Tibial nerve (tissue), 4 donors: ENCODE results near the gene C5orf15. TPM values are rescaled to one million over a fixed set of nuclear protein-coding genes. Genes with fewer than 3 reads are reported as not detected.

Source experiments
- DNase-seq, 2 donors: peaks; one replicate each; pipeline ENCODE4 v3.0.0-alpha.2; 2019; ENCODE audit warnings: low spot score in 2 of 2
- H3K27ac ChIP-seq, 4 donors: fragments of 200-600 bp; sonication (generic) in 3 of 4; one replicate each; pipeline ENCODE4 v1.5.1; 2017 to 2019; ENCODE audit warnings: mild to moderate bottlenecking in 1 of 4
- H3K27me3 ChIP-seq, 2 donors: fragments of 200-600 bp; sonication (generic) in 1 of 2; one replicate each; pipeline versions ENCODE4 v1.5.1 to v1.6.0; 2017 to 2019
- H3K36me3 ChIP-seq, 3 donors: fragments of 200-600 bp; sonication (generic); one replicate each; pipeline ENCODE4 v1.5.1; 2018 to 2019
- H3K4me1 ChIP-seq, 4 donors: fragments of 200-600 bp; sonication (generic) in 3 of 4; one replicate each; pipeline ENCODE4 v1.5.1; 2017 to 2019
- H3K4me3 ChIP-seq, 4 donors: fragments of 200-600 bp; sonication (generic) in 3 of 4; one replicate each; pipeline ENCODE4 v1.5.1; 2017 to 2019; ENCODE audit warnings: mild to moderate bottlenecking in 1 of 4, moderate library complexity in 1 of 4
- H3K9me3 ChIP-seq, 4 donors: fragments of 200-600 bp; sonication (generic) in 3 of 4; one replicate each; pipeline ENCODE4 v1.5.1; 2017 to 2019
- CTCF ChIP-seq, 5 experiments: fragments of 200-600 bp in 3 of 5; fragments of 450-650 bp in 2 of 5; sonication (generic) in 3 of 5; IDR thresholded peaks; one replicate each; pipeline ENCODE4 v1.5.1; 2016 to 2019; ENCODE audit warnings: antibody characterized with exemption in 5 of 5, mild to moderate bottlenecking in 3 of 5, moderate library complexity in 2 of 5
- EP300 ChIP-seq, 2 donors: sonication (generic); formaldehyde crosslinking; IDR thresholded peaks; one replicate each; pipeline ENCODE4 v1.6.1; 2017; ENCODE audit warnings: antibody characterized with exemption in 2 of 2, mild to moderate bottlenecking in 1 of 2
- POLR2A ChIP-seq, 2 donors: fragments of 450-650 bp; IDR thresholded peaks; one replicate each; pipeline ENCODE4 v1.6.1; 2017; ENCODE audit warnings: antibody characterized with exemption in 2 of 2, mild to moderate bottlenecking in 2 of 2, moderate library complexity in 2 of 2
- WGBS, 2 donors: methylation state at CpG; one replicate each; pipeline ENCODE4 v1.1.5; 2018; 5-methylcytosine and 5-hydroxymethylcytosine counted together
- total RNA-seq, 4 donors: library from RNA; depleted of rRNA; stranded (reverse); fragments of >200 nt; gene quantifications; one replicate each; pipeline ENCODE4 v1.1.0, GENCODE V29; 2016

The C5orf15 gene
- total RNA-seq, 4 donors from 2014 or later: 27.6 to 34.3 (median 32.9) TPM

GRCh38 chr5:133990396-133990795, 22.0 kb upstream of the C5orf15 start:
- Histone ChIP-seq H3K36me3 (peaks cover 0 to 62% (median 11%) of the 10 kb centered on the region in 3 donors), H3K4me3 (no peak overlapping the region), H3K9me3 (no peaks in the 10 kb centered on the region), H3K4me1 (peaks cover 0 to 49% (median 20%) of the 10 kb centered on the region in 4 donors), H3K27ac (no peak overlapping the region), H3K27me3 (no peaks in the 10 kb centered on the region)
- no peak for TF ChIP-seq POLR2A (IDR thresholded peaks at IDR 0.05)
- TF ChIP-seq CTCF (IDR thresholded peaks at IDR 0.05): no peak
- no peak for TF ChIP-seq EP300 (IDR thresholded peaks at IDR 0.05)
- no peak for DNase-seq
- 81 to 83% methylated on average over 6 of the region's 6 CpGs for WGBS, 2 donors

GRCh38 chr5:133985540-133986180, 17.2 kb upstream of the C5orf15 start:
- Histone ChIP-seq H3K9me3 (no peaks in the 10 kb centered on the region), H3K27ac (no peak overlapping the region), H3K36me3 (peaks cover 0 to 91% (median 8%) of the 10 kb centered on the region in 3 donors), H3K4me3 (no peak overlapping the region), H3K27me3 (no peaks in the 10 kb centered on the region), H3K4me1 (peaks cover 0 to 9% (median 0%) of the 10 kb centered on the region in 4 donors)
- DNase-seq: no peak
- no peak for TF ChIP-seq CTCF (IDR thresholded peaks at IDR 0.05)
- TF ChIP-seq EP300 (IDR thresholded peaks at IDR 0.05): no peak
- TF ChIP-seq POLR2A (IDR thresholded peaks at IDR 0.05): no peak
- 67 to 71% methylated on average over 3 of the region's 3 CpGs for WGBS, 2 donors

GRCh38 chr5:133983674-133984073, 15.2 kb upstream of the C5orf15 start:
- no peak for DNase-seq
- H3K27me3 ChIP-seq: no peaks in the 10 kb centered on the region

GRCh38 chr5:133981714-133982113, 13.3 kb upstream of the C5orf15 start:
- 67 to 68% methylated on average over 1 of the region's 1 CpG for WGBS, 2 donors
- TF ChIP-seq POLR2A (IDR thresholded peaks at IDR 0.05): no peak
- no peak for TF ChIP-seq CTCF (IDR thresholded peaks at IDR 0.05)
- no peak for TF ChIP-seq EP300 (IDR thresholded peaks at IDR 0.05)
- H3K27ac ChIP-seq: no peak overlapping the region
- H3K27me3 ChIP-seq: no peaks in the 10 kb centered on the region
- H3K9me3 ChIP-seq: no peaks in the 10 kb centered on the region
- no peak for DNase-seq
- H3K4me3 ChIP-seq: no peak overlapping the region
- peaks cover 0 to 29% (median 2%) of the 10 kb centered on the region in 4 donors for H3K4me1 ChIP-seq
- H3K36me3 ChIP-seq: peaks cover 0 to 76% (median 0%) of the 10 kb centered on the region in 3 donors

More at GRCh38 chr5:133983674-133984073, 15.2 kb upstream of the C5orf15 start:
- TF ChIP-seq EP300 (IDR thresholded peaks at IDR 0.05) (no peak), POLR2A (IDR thresholded peaks at IDR 0.05) (no peak), CTCF (IDR thresholded peaks at IDR 0.05) (no peak)
- WGBS, 2 donors: 88 to 90% methylated on average over 5 of the region's 5 CpGs
- Histone ChIP-seq H3K9me3 (no peaks in the 10 kb centered on the region), H3K4me1 (peaks cover 0 to 12% (median 0%) of the 10 kb centered on the region in 4 donors), H3K27ac (no peak overlapping the region), H3K4me3 (no peak overlapping the region), H3K36me3 (peaks cover 0 to 79% (median 0%) of the 10 kb centered on the region in 3 donors)

GRCh38 chr5:133980652-133981051, 12.2 kb upstream of the C5orf15 start:
- Histone ChIP-seq H3K36me3 (peaks cover 0 to 78% (median 6%) of the 10 kb centered on the region in 3 donors), H3K27ac (no peak overlapping the region), H3K4me1 (peaks cover 0 to 22% (median 2%) of the 10 kb centered on the region in 4 donors), H3K4me3 (no peak overlapping the region), H3K9me3 (no peaks in the 10 kb centered on the region), H3K27me3 (no peaks in the 10 kb centered on the region)
- DNase-seq: no peak
- 78 to 81% methylated on average over 7 of the region's 7 CpGs for WGBS, 2 donors
- TF ChIP-seq EP300 (IDR thresholded peaks at IDR 0.05): no peak
- TF ChIP-seq POLR2A (IDR thresholded peaks at IDR 0.05): no peak
- no peak for TF ChIP-seq CTCF (IDR thresholded peaks at IDR 0.05)
